ENCODE results near the gene PKD1.
"Not testable (repeated sequence)": the region's sequence is repeated elsewhere in the genome, so short reads cannot be mapped to it uniquely, and the experiment has no call there.

PKD1 gene

GRCh38 chr16:2147981-2148671 lies 12.4 kb upstream of the PKD1 start, which contains the start of gene RAB26:
TSS of gene RAB26 (plus strand) at chr16:2148625. CDS start at chr16:2148784, 159 bp downstream.
- TF ChIP-seq, protein P1, sequence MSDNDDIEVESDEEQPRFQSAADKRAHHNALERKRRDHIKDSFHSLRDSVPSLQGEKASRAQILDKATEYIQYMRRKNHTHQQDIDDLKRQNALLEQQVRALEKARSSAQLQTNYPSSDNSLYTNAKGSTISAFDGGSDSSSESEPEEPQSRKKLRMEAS (IDR thresholded peaks at IDR 0.05; ENCODE audit: low read depth, low read length): 0 out of 2 replicates have a peak, but pooled peaks have one; percentile 20
- no peak for TF ChIP-seq POLR2A (IDR thresholded peaks at IDR 0.05; ENCODE audit: extremely low read depth, insufficient read length)
- peak; percentile 81 for DNase-seq (ENCODE audit: low read depth)
- no peak within 1 kb of the TSS for H3K4me3 ChIP-seq (ENCODE audit: low read depth, low read length)

DNA sequence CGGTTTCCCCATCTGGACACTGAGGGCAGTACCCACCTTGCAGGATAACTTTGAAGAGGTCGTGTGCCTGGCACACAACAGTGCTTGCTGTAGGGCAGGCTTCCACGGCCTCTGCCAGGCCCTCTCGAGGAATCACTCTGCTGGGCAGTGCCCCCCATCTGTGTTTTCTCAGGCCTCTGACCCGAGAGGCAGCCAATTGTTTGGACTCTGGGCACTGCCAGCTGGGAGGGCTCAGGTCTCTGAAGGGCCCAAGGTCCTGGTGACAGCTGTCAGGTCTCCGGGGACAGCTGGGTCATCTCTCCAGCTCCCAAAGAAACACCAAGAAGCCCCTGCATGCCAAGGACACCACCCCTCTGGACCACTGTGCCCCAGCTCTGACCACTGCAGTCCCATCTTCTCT lies 11.7 kb upstream of the PKD1 start:
- TF ChIP-seq CTCF (IDR thresholded peaks at IDR 0.05; ENCODE audit: low read depth, low read length): no peak
- DNase-seq (ENCODE audit: low read depth): no peak
- no peak overlapping the region for H3K4me3 ChIP-seq (ENCODE audit: low read depth, low read length)

DNA sequence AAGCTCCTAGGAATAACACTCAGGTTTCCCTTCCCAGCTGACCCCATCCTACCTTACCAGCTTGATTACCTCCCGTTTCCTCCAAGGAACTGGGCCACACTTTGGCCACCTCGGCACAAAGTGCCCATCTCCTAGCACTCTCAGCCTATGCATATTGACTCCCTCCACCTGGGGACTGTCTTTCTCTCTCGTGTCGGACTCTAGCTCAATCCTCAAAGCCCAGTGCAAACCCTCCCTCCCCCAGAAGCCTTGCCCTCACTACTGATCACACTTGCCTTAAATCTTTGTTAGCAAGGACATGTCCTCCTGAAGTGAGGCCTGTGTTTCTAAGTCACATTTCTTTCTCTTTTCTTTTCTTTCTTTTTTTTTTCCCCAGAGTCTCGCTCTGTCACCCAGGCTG lies 10.1 kb upstream of the PKD1 start:
- H3K4me3 ChIP-seq (ENCODE audit: low read depth, low read length): no peak overlapping the region
- DNase-seq (ENCODE audit: low read depth): no peak
- TF ChIP-seq POLR2A (IDR thresholded peaks at IDR 0.05; ENCODE audit: extremely low read depth, insufficient read length): no peak
- TF ChIP-seq CTCF (IDR thresholded peaks at IDR 0.05; ENCODE audit: low read depth, low read length): no peak
- no peak for TF ChIP-seq MYC (IDR thresholded peaks at IDR 0.05; ENCODE audit: low read depth, low read length)
- TF ChIP-seq, protein P1 (IDR thresholded peaks at IDR 0.05; ENCODE audit: low read depth, low read length): no peak

GRCh38 chr16:2143878-2144485 lies 8.3 kb upstream of the PKD1 start:
- TF ChIP-seq, protein P1 (IDR thresholded peaks at IDR 0.05; ENCODE audit: low read depth, low read length): no peak
- TF ChIP-seq CTCF (IDR thresholded peaks at IDR 0.05; ENCODE audit: low read depth, low read length) (no peak), MYC (IDR thresholded peaks at IDR 0.05; ENCODE audit: low read depth, low read length) (no peak)
- H3K4me3 ChIP-seq (ENCODE audit: low read depth, low read length): no peak overlapping the region
- no peak for DNase-seq (ENCODE audit: low read depth)

DNA sequence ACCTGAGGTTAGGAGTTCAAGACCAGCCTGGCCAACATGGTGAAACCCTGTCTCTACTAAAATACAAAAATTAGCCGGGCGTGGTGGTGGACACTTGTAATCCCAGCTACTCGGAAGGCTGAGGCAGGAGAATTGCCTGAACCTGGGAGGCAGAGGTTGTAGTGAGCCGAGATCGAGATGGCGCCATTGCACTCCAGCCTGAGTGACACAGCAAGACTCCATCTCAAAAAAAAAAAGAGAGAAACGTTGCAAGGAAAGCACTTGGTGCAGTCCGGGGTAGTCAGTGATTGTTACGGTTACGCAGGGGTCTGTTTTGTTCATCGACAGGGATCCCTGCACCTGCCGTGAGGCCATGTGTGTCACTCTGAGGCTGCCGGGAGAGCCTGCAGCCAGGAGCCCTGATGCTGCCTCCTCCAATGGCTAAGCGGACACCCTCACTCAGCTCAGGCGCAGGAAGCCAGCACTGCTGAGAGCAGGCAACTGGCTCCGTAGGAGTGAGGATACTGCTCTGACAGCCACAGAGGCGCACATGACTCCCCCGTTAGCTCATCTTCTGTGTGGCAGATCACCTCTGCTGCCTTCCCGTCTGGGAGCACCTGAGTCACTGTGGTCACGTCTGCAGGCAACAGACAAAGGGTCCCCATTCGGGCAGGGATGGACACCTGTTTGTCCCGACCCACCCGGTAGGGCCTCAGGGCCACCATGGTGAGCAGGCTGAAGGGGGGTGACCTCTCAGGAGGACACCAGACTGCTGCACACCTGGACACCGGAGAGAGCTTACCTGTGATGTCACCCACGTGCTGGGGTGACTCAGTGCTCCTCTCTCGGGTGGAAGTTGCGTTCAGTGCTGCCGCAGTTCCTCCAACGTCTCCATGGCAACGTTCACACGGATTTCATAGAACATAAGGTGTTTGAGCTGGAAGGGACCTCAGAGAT lies 7.5 kb upstream of the PKD1 start:
- TF ChIP-seq, protein P1 (IDR thresholded peaks at IDR 0.05; ENCODE audit: low read depth, low read length): no peak
- TF ChIP-seq POLR2A (IDR thresholded peaks at IDR 0.05; ENCODE audit: extremely low read depth, insufficient read length): no peak
- DNase-seq (ENCODE audit: low read depth): no peak
- no peak overlapping the region for H3K4me3 ChIP-seq (ENCODE audit: low read depth, low read length)

DNA sequence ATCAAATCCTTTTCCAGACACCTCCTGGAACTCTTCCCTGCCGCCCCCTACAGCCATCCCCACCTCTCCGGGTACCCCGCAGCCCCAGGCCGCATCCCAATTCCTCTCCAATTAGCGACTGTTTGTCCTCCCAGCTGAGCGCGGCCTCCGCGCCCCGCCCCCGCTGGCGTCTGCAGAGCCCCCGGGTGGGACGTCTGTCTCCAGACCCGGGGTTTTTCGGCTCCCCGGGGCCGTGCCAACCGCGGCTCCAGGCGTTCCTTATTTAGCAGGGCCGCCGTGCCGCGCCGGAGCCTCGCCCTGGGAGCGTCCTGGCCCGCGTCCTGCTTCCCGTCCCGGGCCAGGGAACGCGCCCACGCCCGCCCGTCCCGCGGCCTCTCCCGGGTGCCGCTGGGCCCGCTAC lies 627 bp downstream of the PKD1 start:
- peak overlapping the region; percentile 44 for H3K4me3 ChIP-seq (ENCODE audit: low read depth, low read length)
- not testable (repeated sequence) for DNase-seq (ENCODE audit: low read depth)

DNA sequence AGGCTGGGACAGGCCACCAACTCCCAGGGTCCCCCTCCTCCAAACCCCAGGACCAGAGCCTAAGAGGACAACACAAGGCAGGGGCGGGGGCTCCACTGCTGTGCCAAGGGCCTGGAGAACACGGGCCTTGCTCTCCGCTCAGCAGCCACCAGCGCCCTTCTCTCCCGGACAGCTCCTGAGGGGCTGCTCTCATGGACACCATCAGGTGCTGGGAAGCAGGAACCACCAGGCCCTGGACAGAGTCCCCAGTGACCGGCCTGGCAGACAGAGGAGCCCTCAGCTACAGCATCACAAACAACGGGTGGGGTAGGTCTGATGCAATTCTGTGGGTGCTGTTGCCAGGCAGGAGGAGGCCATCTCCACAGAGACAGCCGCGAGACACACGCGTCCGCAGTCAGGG lies 1.9 kb downstream of the PKD1 start:
- not testable (repeated sequence) for H3K4me3 ChIP-seq (ENCODE audit: low read depth, low read length); DNase-seq (ENCODE audit: low read depth)

DNA sequence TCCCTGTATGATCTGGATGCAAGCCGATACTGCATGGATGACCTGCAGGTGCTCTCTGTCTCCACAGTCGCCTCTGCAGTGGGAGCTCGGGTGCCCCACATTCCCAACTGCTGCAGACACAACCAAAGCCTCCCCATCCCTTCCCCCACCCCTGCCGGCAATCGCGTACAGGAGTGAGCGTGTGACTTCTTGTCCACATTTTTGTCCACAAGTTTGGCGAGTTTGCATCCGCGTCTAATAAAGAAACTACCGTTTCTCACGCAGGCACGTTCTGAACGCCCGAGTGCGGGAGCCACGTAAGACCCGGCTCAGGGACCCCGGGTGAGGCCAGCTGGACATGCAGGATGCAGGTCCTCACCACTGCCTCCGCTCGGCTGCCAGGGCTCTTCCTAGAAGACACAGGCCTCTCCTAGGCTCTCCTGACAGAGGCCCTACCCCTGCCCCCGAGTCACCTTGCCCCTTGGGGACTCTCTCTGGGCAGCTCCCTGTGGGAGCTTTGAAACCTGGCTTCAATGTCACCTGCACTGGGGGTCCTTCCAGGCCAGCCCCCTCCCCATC lies 5.7 kb downstream of the PKD1 start:
- not testable (repeated sequence) for DNase-seq (ENCODE audit: low read depth)

DNA sequence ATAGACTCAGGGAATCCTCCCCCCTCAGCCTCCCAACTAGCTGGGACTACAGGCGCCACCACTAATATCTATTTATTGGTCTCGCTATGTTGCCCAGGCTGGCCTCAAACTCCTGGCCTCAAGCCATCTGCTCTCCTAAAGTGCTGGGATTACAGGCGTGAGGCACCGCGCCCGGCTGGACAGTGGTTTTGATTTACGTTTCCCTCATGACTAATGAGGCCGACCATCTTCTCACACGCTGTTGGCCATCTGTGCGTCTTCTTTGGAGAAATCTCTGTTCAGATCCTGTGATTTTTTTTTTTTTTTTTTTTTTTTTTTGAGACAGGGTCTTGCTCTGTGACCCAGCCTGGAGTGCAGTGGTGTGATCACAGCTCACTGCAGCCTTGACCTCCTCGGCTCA lies 6.4 kb downstream of the PKD1 start:
- DNase-seq (ENCODE audit: low read depth); H3K4me3 ChIP-seq (ENCODE audit: low read depth, low read length): not testable (repeated sequence)

More for the DNA sequence above, 5.7 kb downstream of the PKD1 start:
- H3K4me3 ChIP-seq (ENCODE audit: low read depth, low read length): not testable (repeated sequence)

- H3K4me3 ChIP-seq (ENCODE audit: low read depth, low read length): not testable (repeated sequence)
- peak; percentile 35 for DNase-seq (ENCODE audit: low read depth)
Measured at GRCh38 chr16:2127630-2128280, 7.9 kb downstream of the PKD1 start.

- not testable (repeated sequence) for H3K4me3 ChIP-seq (ENCODE audit: low read depth, low read length); DNase-seq (ENCODE audit: low read depth)
Measured at GRCh38 chr16:2126928-2127556, 8.7 kb downstream of the PKD1 start.

All from NB4 (cell line).